H1 (cell line): ENCODE data around the gene PTPN12. TPM values are rescaled to one million over a fixed set of nuclear protein-coding genes. Genes with fewer than 3 reads are reported as not detected.

ENCODE experiments used
- BCL11A ChIP-seq, 2 experiments: IDR thresholded peaks; one replicate each; pipeline ENCODE4 v1.6.1; 2011; ENCODE audit warnings: low read depth in 2 of 2, low read length in 2 of 2, mild to moderate bottlenecking in 2 of 2
- EGR1 ChIP-seq: IDR thresholded peaks from 2 replicates; pipeline ENCODE4 v1.6.1; 2011; ENCODE audit warnings: low read depth, low read length, borderline replicate concordance
- KDM5A ChIP-seq: fragments of 200-600 bp; IDR thresholded peaks from 2 replicates; pipeline ENCODE4 v1.7.1; 2012; ENCODE audit warnings: mild to moderate bottlenecking, low read length, inconsistent platforms, mixed read lengths
- MAFK ChIP-seq: IDR thresholded peaks from 2 replicates; pipeline ENCODE4 v1.6.1; 2012; ENCODE audit warnings: low read depth, mild to moderate bottlenecking, improper control_type of control experiment, low read length
- TEAD4 ChIP-seq: IDR thresholded peaks from 2 replicates; pipeline ENCODE4 v1.6.1; 2012; ENCODE audit warnings: low read depth, low read length, inconsistent platforms, mixed read lengths
- polyA plus RNA-seq, 7 experiments: library from polyadenylated mRNA; depleted of rRNA in 3 of 7; stranded (reverse) in 5 of 7; unstranded in 2 of 7; fragments of >200 nt in 5 of 7; fragments of 200-250 nt in 2 of 7; gene quantifications; 1 replicate in 5 of 7; 2 replicates in 1 of 7; 4 replicates in 1 of 7; pipeline versions ENCODE4 v1.2.1 to v1.2.3, GENCODE V29; 2011 to 2013; ENCODE audit warnings: missing spikeins in 2 of 7, mixed read lengths in 2 of 7
- total RNA-seq: library from RNA; stranded (reverse); fragmentation: NEBNext Ultra II Directional; extraction: Animal tissue kit (Norgen Biotek cat#: 25700); gene quantifications from 2 replicates; pipeline ENCODE4 v1.2.1, GENCODE V29; 2021
- TF ChIP-seq, protein P1 (sequence below): fragments of 300-600 bp; sonication (generic); IDR thresholded peaks from 2 replicates; pipeline ENCODE4 v1.7.1; 2012; ENCODE audit warnings: low read length, moderate library complexity, mild to moderate bottlenecking, inconsistent platforms; ENCODE audit not compliant: insufficient replicate concordance
- TF ChIP-seq, protein P2 (sequence below), 3 experiments: IDR thresholded peaks; 1 replicate in 2 of 3; 2 replicates in 1 of 3; pipeline versions ENCODE4 v1.5.1 to v1.6.1; 2011; ENCODE audit warnings: low read length in 3 of 3, mild to moderate bottlenecking in 3 of 3, inconsistent platforms in 2 of 3, low read depth in 1 of 3, moderate library complexity in 1 of 3; ENCODE audit not compliant: insufficient read depth in 1 of 3; ENCODE audit errors: control extremely low read depth in 1 of 3
- TF ChIP-seq, protein P3 (sequence below): IDR thresholded peaks from 2 replicates; pipeline ENCODE4 v1.6.1; 2011; ENCODE audit warnings: low read depth, mild to moderate bottlenecking, low read length; ENCODE audit not compliant: insufficient read depth

PTPN12 gene
- total and polyA plus RNA-seq, 2 of the 8 experiments (the other 6 are each of a cell fraction or from before 2014, with no cell fraction given) = 39.7 to 132 TPM

DNA sequence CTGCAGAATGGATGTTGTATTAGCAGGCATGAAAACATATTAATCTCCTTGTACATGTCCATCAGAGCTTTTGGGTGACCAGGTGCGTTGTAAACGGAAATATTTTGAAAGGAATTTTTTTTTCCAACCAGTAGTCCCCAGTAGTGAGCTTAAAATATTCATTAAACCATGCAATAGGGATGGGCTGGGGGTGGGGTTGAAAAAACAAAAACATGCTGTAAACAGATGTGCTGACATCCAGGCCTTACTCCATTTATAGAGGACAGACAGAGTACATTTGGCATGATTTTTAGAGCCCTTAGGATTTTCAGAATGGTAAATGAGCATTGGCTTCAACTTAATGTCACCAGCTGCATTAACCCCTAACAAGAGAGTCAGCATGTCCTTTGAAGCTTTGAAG, 50.2 kb downstream of the PTPN12 start (continued):
- TF ChIP-seq, protein P1, sequence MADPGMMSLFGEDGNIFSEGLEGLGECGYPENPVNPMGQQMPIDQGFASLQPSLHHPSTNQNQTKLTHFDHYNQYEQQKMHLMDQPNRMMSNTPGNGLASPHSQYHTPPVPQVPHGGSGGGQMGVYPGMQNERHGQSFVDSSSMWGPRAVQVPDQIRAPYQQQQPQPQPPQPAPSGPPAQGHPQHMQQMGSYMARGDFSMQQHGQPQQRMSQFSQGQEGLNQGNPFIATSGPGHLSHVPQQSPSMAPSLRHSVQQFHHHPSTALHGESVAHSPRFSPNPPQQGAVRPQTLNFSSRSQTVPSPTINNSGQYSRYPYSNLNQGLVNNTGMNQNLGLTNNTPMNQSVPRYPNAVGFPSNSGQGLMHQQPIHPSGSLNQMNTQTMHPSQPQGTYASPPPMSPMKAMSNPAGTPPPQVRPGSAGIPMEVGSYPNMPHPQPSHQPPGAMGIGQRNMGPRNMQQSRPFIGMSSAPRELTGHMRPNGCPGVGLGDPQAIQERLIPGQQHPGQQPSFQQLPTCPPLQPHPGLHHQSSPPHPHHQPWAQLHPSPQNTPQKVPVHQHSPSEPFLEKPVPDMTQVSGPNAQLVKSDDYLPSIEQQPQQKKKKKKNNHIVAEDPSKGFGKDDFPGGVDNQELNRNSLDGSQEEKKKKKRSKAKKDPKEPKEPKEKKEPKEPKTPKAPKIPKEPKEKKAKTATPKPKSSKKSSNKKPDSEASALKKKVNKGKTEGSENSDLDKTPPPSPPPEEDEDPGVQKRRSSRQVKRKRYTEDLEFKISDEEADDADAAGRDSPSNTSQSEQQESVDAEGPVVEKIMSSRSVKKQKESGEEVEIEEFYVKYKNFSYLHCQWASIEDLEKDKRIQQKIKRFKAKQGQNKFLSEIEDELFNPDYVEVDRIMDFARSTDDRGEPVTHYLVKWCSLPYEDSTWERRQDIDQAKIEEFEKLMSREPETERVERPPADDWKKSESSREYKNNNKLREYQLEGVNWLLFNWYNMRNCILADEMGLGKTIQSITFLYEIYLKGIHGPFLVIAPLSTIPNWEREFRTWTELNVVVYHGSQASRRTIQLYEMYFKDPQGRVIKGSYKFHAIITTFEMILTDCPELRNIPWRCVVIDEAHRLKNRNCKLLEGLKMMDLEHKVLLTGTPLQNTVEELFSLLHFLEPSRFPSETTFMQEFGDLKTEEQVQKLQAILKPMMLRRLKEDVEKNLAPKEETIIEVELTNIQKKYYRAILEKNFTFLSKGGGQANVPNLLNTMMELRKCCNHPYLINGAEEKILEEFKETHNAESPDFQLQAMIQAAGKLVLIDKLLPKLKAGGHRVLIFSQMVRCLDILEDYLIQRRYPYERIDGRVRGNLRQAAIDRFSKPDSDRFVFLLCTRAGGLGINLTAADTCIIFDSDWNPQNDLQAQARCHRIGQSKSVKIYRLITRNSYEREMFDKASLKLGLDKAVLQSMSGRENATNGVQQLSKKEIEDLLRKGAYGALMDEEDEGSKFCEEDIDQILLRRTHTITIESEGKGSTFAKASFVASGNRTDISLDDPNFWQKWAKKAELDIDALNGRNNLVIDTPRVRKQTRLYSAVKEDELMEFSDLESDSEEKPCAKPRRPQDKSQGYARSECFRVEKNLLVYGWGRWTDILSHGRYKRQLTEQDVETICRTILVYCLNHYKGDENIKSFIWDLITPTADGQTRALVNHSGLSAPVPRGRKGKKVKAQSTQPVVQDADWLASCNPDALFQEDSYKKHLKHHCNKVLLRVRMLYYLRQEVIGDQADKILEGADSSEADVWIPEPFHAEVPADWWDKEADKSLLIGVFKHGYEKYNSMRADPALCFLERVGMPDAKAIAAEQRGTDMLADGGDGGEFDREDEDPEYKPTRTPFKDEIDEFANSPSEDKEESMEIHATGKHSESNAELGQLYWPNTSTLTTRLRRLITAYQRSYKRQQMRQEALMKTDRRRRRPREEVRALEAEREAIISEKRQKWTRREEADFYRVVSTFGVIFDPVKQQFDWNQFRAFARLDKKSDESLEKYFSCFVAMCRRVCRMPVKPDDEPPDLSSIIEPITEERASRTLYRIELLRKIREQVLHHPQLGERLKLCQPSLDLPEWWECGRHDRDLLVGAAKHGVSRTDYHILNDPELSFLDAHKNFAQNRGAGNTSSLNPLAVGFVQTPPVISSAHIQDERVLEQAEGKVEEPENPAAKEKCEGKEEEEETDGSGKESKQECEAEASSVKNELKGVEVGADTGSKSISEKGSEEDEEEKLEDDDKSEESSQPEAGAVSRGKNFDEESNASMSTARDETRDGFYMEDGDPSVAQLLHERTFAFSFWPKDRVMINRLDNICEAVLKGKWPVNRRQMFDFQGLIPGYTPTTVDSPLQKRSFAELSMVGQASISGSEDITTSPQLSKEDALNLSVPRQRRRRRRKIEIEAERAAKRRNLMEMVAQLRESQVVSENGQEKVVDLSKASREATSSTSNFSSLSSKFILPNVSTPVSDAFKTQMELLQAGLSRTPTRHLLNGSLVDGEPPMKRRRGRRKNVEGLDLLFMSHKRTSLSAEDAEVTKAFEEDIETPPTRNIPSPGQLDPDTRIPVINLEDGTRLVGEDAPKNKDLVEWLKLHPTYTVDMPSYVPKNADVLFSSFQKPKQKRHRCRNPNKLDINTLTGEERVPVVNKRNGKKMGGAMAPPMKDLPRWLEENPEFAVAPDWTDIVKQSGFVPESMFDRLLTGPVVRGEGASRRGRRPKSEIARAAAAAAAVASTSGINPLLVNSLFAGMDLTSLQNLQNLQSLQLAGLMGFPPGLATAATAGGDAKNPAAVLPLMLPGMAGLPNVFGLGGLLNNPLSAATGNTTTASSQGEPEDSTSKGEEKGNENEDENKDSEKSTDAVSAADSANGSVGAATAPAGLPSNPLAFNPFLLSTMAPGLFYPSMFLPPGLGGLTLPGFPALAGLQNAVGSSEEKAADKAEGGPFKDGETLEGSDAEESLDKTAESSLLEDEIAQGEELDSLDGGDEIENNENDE = no peak
- TF ChIP-seq KDM5A = no peak
- TF ChIP-seq BCL11A (IDR thresholded peaks at IDR 0.05; ENCODE audit: low read depth in 2 of 2, low read length in 2 of 2) = no peak
- TF ChIP-seq, protein P2, sequence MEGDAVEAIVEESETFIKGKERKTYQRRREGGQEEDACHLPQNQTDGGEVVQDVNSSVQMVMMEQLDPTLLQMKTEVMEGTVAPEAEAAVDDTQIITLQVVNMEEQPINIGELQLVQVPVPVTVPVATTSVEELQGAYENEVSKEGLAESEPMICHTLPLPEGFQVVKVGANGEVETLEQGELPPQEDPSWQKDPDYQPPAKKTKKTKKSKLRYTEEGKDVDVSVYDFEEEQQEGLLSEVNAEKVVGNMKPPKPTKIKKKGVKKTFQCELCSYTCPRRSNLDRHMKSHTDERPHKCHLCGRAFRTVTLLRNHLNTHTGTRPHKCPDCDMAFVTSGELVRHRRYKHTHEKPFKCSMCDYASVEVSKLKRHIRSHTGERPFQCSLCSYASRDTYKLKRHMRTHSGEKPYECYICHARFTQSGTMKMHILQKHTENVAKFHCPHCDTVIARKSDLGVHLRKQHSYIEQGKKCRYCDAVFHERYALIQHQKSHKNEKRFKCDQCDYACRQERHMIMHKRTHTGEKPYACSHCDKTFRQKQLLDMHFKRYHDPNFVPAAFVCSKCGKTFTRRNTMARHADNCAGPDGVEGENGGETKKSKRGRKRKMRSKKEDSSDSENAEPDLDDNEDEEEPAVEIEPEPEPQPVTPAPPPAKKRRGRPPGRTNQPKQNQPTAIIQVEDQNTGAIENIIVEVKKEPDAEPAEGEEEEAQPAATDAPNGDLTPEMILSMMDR (IDR thresholded peaks at IDR 0.05; ENCODE audit: control extremely low read depth in 1 of 3, insufficient read depth in 1 of 3, low read depth in 1 of 3, low read length in 3 of 3) = no peak
- TF ChIP-seq EGR1 = no peak
- no peak for TF ChIP-seq MAFK
- TF ChIP-seq TEAD4 = no peak
- TF ChIP-seq, protein P3, sequence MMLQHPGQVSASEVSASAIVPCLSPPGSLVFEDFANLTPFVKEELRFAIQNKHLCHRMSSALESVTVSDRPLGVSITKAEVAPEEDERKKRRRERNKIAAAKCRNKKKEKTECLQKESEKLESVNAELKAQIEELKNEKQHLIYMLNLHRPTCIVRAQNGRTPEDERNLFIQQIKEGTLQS = no peak
- TF ChIP-seq, all 59 proteins: peak for 0
